ENCODE results near the gene ACP2. TPM values are rescaled to one million over a fixed set of nuclear protein-coding genes. Genes with fewer than 3 reads are reported as not detected.

The ACP2 gene
- total and polyA plus RNA-seq, 2 experiments from 2014 or later = 29.6 to 31.5 TPM

DNA sequence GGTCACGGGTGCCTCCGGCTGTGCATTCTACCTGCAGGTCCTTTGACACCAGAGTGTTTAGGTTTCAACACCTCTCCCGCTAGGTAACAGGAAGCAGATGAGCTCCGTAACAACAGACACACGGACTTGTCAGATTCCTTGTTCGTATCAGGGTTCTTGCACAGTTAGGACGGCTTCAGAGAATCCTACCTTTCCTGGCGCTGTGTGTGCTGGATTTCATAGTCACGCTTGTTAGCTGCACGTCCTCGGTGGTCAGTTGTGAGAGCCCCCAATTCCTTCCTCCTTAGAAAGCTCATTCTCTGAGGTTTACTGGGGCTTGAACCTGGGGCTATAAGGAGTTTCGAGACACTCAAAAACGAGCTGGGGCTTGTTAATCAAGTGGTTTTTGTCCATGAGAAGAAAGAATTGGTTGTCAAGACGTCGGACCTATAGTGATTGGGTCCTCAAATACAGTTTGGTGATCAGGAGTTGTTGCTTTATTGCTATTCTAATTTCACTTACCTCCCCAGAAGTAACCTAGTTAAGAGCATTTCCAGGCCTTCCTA is 33.2 kb downstream of the ACP2 start:
- peaks cover 27% of the 10 kb centered on the region for H3K4me1 ChIP-seq (ENCODE audit: insufficient read depth)
- WGBS (ENCODE audit: low lambda C conversion rate, missing lambda C conversion rate) = 14% methylated on average over 15 of the region's 15 CpGs
- H3K27me3 ChIP-seq = no peaks in the 10 kb centered on the region

DNA sequence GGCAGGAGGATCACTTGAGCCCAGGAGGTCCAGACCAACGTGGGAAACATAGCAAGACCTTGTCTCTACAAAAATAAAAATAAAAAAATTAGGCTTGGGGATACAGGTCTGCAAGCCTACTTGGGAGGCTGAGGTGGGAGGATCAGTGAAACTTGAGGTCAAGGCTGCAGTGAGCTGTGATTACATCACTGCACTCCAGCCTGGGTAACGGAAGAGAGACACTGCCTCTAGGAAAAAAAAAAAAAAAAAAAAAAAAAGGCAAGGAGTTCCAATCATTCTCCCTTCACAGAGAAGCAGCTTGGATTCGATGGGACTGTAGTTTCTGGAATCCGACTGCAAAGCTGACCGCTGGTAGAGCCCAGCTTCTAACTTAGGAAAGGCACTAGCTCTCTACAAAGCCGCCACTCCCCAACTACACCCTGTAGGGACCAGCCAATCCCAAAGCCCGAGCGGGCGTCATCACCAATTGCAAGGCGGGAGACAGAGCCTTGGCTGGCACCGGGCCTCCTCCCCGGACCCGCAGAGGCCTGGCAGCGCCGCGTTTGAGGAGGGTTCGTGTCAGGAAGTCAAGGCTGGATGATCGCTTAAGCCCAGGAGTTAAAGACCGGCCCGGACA is 34.6 kb downstream of the ACP2 start:
- peak; percentile 78 for DNase-seq (ENCODE audit: low spot score)
- Histone ChIP-seq H3K9me2 (replicated peaks; ENCODE audit: insufficient read depth) (no peaks in the 10 kb centered on the region), H3K9me3 (ENCODE audit: low read depth) (no peaks in the 10 kb centered on the region), H3K36me3 (replicated peaks; ENCODE audit: insufficient read depth, low read depth) (no peaks in the 10 kb centered on the region), H3K4me1 (ENCODE audit: insufficient read depth) (peaks cover 23% of the 10 kb centered on the region), H3K27me3 (no peaks in the 10 kb centered on the region), H2AFZ (peak overlapping the region; percentile 78), H3K27ac (peak overlapping the region; percentile 97), H3K79me2 (peaks cover 26% of the 10 kb centered on the region), H4K20me1 (ENCODE audit: insufficient read depth, poor library complexity, severe bottlenecking) (no peaks in the 10 kb centered on the region), H3K4me3 (no peak overlapping the region), H3K4me2 (peak overlapping the region; percentile 87)
- WGBS (ENCODE audit: low lambda C conversion rate, missing lambda C conversion rate) = 42% methylated on average over 20 of the region's 20 CpGs
- TF ChIP-seq EZH2phosphoT487 (IDR thresholded peaks at IDR 0.05; ENCODE audit: low read depth, severe bottlenecking, unreplicated experiment) (no peak), EZH2 (IDR thresholded peaks at IDR 0.05; ENCODE audit: borderline replicate concordance) (no peak)
- TF ChIP-seq, protein P1, sequence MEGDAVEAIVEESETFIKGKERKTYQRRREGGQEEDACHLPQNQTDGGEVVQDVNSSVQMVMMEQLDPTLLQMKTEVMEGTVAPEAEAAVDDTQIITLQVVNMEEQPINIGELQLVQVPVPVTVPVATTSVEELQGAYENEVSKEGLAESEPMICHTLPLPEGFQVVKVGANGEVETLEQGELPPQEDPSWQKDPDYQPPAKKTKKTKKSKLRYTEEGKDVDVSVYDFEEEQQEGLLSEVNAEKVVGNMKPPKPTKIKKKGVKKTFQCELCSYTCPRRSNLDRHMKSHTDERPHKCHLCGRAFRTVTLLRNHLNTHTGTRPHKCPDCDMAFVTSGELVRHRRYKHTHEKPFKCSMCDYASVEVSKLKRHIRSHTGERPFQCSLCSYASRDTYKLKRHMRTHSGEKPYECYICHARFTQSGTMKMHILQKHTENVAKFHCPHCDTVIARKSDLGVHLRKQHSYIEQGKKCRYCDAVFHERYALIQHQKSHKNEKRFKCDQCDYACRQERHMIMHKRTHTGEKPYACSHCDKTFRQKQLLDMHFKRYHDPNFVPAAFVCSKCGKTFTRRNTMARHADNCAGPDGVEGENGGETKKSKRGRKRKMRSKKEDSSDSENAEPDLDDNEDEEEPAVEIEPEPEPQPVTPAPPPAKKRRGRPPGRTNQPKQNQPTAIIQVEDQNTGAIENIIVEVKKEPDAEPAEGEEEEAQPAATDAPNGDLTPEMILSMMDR (IDR thresholded peaks at IDR 0.05; ENCODE audit: poor library complexity) = no peak

More for the DNA sequence above, 33.2 kb downstream of the ACP2 start:
- TF ChIP-seq, protein P1 (IDR thresholded peaks at IDR 0.05; ENCODE audit: poor library complexity) = no peak
- no peak for TF ChIP-seq EZH2 (IDR thresholded peaks at IDR 0.05; ENCODE audit: borderline replicate concordance)
- no peak for TF ChIP-seq EZH2phosphoT487 (IDR thresholded peaks at IDR 0.05; ENCODE audit: low read depth, severe bottlenecking, unreplicated experiment)
- Histone ChIP-seq H3K27ac (peak overlapping the region; percentile 97), H3K4me2 (peak overlapping the region; percentile 87), H2AFZ (peak overlapping the region; percentile 67), H4K20me1 (ENCODE audit: insufficient read depth, poor library complexity, severe bottlenecking) (no peaks in the 10 kb centered on the region), H3K4me3 (peak overlapping the region; percentile 58), H3K9me3 (ENCODE audit: low read depth) (no peaks in the 10 kb centered on the region), H3K79me2 (peaks cover 33% of the 10 kb centered on the region), H3K36me3 (replicated peaks; ENCODE audit: insufficient read depth, low read depth) (no peaks in the 10 kb centered on the region), H3K9me2 (replicated peaks; ENCODE audit: insufficient read depth) (no peaks in the 10 kb centered on the region)
- DNase-seq (ENCODE audit: low spot score) = no peak

DNA sequence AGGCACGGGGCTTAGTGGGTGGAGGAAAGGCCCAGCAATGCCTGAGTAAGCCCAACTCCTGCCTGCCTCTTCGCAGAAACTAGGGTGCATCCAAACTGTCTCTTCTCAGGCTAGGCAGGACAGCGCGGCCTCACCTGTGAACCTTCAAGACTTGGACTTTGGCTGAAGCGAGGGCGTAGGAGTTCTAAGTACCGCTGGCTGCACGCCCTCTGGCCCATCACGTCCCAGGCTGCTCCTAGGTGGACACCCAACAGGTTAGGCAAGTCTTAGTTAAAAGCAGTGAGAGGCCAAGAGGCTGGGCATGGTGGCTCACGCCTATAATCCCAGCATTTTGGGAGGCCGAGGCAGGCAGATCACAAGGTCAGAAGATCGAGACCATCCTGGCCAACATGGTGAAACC is 35.7 kb downstream of the ACP2 start:
- WGBS (ENCODE audit: low lambda C conversion rate, missing lambda C conversion rate) = 87% methylated on average over 12 of the region's 12 CpGs

More for the DNA sequence above, 35.7 kb downstream of the ACP2 start:
- no peaks in the 10 kb centered on the region for H3K9me2 ChIP-seq (replicated peaks; ENCODE audit: insufficient read depth)
- peak; percentile 15 for DNase-seq (ENCODE audit: low spot score)
- peaks cover 15% of the 10 kb centered on the region for H3K79me2 ChIP-seq
- TF ChIP-seq EZH2 (IDR thresholded peaks at IDR 0.05; ENCODE audit: borderline replicate concordance) = no peak
- TF ChIP-seq EZH2phosphoT487 (IDR thresholded peaks at IDR 0.05; ENCODE audit: low read depth, severe bottlenecking, unreplicated experiment) = no peak
- TF ChIP-seq, protein P1 (IDR thresholded peaks at IDR 0.05; ENCODE audit: poor library complexity) = no peak
- no peak overlapping the region for H2AFZ ChIP-seq
- H3K27me3 ChIP-seq = no peaks in the 10 kb centered on the region
- no peak overlapping the region for H3K4me2 ChIP-seq
- peaks cover 23% of the 10 kb centered on the region for H3K4me1 ChIP-seq (ENCODE audit: insufficient read depth)
- no peaks in the 10 kb centered on the region for H3K36me3 ChIP-seq (replicated peaks; ENCODE audit: insufficient read depth, low read depth)
- no peak overlapping the region for H3K4me3 ChIP-seq
- no peak overlapping the region for H3K27ac ChIP-seq
- H3K9me3 ChIP-seq (ENCODE audit: low read depth) = no peaks in the 10 kb centered on the region
- H4K20me1 ChIP-seq (ENCODE audit: insufficient read depth, poor library complexity, severe bottlenecking) = no peaks in the 10 kb centered on the region

Data from hepatocyte (in vitro differentiated cells).